Esophagus muscularis mucosa (tissue), 4 donors: ENCODE measurements around the gene RAB5A. TPM values are rescaled to one million over a fixed set of nuclear protein-coding genes. Genes with fewer than 3 reads are reported as not detected.

Source experiments
- DNase-seq: peaks from one replicate; pipeline ENCODE4 v3.0.0-alpha.2; 2017; ENCODE audit errors: extremely low spot score
- H3K27ac ChIP-seq, 4 donors: fragments of 200-600 bp; sonication (generic); replicated peaks in 1 of 4; 1 replicate in 3 of 4; 2 replicates in 1 of 4; pipeline ENCODE4 v1.5.1; 2016 to 2019; ENCODE audit warnings: mild to moderate bottlenecking in 1 of 4
- H3K27me3 ChIP-seq, 4 donors: fragments of 200-600 bp; sonication (generic); one replicate each; pipeline versions ENCODE4 v1.5.1 to v1.6.0; 2016 to 2019
- H3K36me3 ChIP-seq, 4 donors: fragments of 200-600 bp; sonication (generic); one replicate each; pipeline ENCODE4 v1.5.1; 2016 to 2019
- H3K4me1 ChIP-seq, 4 donors: fragments of 200-600 bp; sonication (generic); one replicate each; pipeline ENCODE4 v1.5.1; 2016 to 2019
- H3K4me3 ChIP-seq, 4 donors: fragments of 200-600 bp; sonication (generic); 1 replicate in 2 of 4; 2 replicates in 2 of 4; pipeline ENCODE4 v1.5.1; 2016 to 2019; ENCODE audit warnings: mild to moderate bottlenecking in 4 of 4, moderate library complexity in 1 of 4
- H3K9me3 ChIP-seq, 4 donors: fragments of 200-600 bp; sonication (generic); 1 replicate in 3 of 4; 2 replicates in 1 of 4; pipeline ENCODE4 v1.5.1; 2016 to 2019
- EP300 ChIP-seq: sonication (generic); formaldehyde crosslinking; IDR thresholded peaks from one replicate; pipeline ENCODE4 v1.6.1; 2017; ENCODE audit warnings: antibody characterized with exemption
- POLR2A ChIP-seq: fragments of 450-650 bp; IDR thresholded peaks from one replicate; pipeline ENCODE4 v1.6.1; 2017; ENCODE audit warnings: antibody characterized with exemption, moderate library complexity, mild to moderate bottlenecking, low read depth
- POLR2AphosphoS5 ChIP-seq, 2 donors: sonication (generic); formaldehyde crosslinking; IDR thresholded peaks; one replicate each; pipeline ENCODE4 v1.6.1; 2017; ENCODE audit warnings: antibody characterized with exemption in 2 of 2
- WGBS: methylation state at CpG from one replicate; pipeline ENCODE4 v1.1.5; 2018; 5-methylcytosine and 5-hydroxymethylcytosine counted together
- intact Hi-C: fragments of 100-400 bp; cut with DNase I; formaldehyde crosslinking; loops from one replicate; pipeline ENCODE4 v1.15.1; 2023
- total RNA-seq, 4 donors: library from RNA; depleted of rRNA; stranded (reverse); fragments of >200 nt; gene quantifications; one replicate each; pipeline versions ENCODE4 v1.1.0 to v1.2.1, GENCODE V29; 2016
- TF ChIP-seq, protein P1 (sequence below), 3 experiments: fragments of 200-600 bp in 2 of 3; fragments of 450-650 bp in 1 of 3; sonication (generic) in 2 of 3; IDR thresholded peaks; one replicate each; pipeline ENCODE4 v1.5.1; 2017 to 2019; ENCODE audit warnings: antibody characterized with exemption in 3 of 3, mild to moderate bottlenecking in 2 of 3, moderate library complexity in 1 of 3

RAB5A gene
- total RNA-seq, 4 donors from 2014 or later, result 74.8 to 92.1 (median 76.4) TPM

- intact Hi-C loops, result no loop called here
- Histone ChIP-seq H3K36me3 (no peaks in the 10 kb centered on the region), H3K4me3 (no peak within 1 kb of the TSS), H3K4me1 (no peaks in the 10 kb centered on the region), H3K27me3 (peaks cover 0 to 10% (median 0%) of the 10 kb centered on the region in 4 donors), H3K9me3 (no peaks in the 10 kb centered on the region), H3K27ac (no peak within 1 kb of the TSS)
- DNase-seq, result no peak
- 50% methylated on average over 5 of the region's 5 CpGs for WGBS
- TF ChIP-seq POLR2AphosphoS5 (IDR thresholded peaks at IDR 0.05), result no peak
These were observed 12.8 kb upstream of the RAB5A start, which contains the start of gene EFHB for GRCh38 chr3:19934098-19934566. Gene EFHB, minus strand, starts transcription at chr3:19934217. Its CDS starts 199 bp downstream, at chr3:19934018.

DNA sequence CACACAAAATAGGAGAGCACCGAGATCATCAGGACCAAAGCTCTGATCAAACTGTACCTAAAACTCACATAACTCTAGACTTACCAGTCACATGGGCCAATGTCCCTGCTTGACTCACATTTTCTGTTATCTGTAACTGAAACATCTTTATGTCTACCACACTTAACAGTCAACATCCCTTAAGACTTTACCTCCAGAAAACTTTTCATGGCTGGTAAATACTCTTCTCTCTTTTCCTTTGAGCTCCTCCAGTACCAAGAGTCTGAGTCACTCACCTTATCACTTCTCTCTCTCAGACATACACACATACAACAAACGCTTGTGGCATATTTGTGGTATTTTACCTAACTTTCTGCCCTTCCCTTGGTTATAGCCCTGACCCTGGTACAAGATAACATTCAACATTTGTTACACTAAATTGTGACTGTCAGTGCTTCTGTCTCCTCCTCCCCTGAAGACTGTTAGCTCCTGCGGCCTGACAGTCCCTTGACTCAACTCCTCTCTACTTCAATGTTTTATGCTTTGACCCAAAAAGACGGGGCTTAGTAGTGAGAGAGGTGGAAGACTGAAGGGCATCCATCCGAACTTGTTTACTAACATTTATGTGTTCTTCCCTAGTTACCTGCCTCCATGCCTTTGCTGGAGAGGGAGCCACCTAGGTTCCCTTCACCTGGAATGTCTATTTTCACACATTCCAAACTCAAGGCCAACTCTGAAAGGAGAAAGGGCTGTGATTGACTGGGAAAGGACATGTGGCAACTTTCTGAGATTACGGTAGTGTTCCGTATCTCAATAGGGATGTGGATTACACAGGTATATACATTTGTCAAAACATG is 9.2 kb upstream of the RAB5A start:
- H3K27ac ChIP-seq, result no peak overlapping the region

GRCh38 chr3:19938295-19938627 is 8.6 kb upstream of the RAB5A start:
- Histone ChIP-seq H3K4me1 (no peaks in the 10 kb centered on the region), H3K9me3 (no peaks in the 10 kb centered on the region), H3K4me3 (no peak overlapping the region), H3K27ac (no peak overlapping the region), H3K27me3 (peaks cover 0 to 8% (median 0%) of the 10 kb centered on the region in 4 donors), H3K36me3 (no peaks in the 10 kb centered on the region)
- DNase-seq, result no peak
- intact Hi-C loops, result no loop called here
- WGBS, result 77% methylated on average over 1 of the region's 1 CpG
- TF ChIP-seq EP300 (no peak), POLR2A (no peak), POLR2AphosphoS5 (IDR thresholded peaks at IDR 0.05) (no peak)
- TF ChIP-seq, protein P1, sequence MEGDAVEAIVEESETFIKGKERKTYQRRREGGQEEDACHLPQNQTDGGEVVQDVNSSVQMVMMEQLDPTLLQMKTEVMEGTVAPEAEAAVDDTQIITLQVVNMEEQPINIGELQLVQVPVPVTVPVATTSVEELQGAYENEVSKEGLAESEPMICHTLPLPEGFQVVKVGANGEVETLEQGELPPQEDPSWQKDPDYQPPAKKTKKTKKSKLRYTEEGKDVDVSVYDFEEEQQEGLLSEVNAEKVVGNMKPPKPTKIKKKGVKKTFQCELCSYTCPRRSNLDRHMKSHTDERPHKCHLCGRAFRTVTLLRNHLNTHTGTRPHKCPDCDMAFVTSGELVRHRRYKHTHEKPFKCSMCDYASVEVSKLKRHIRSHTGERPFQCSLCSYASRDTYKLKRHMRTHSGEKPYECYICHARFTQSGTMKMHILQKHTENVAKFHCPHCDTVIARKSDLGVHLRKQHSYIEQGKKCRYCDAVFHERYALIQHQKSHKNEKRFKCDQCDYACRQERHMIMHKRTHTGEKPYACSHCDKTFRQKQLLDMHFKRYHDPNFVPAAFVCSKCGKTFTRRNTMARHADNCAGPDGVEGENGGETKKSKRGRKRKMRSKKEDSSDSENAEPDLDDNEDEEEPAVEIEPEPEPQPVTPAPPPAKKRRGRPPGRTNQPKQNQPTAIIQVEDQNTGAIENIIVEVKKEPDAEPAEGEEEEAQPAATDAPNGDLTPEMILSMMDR (IDR thresholded peaks at IDR 0.05), result no peak

More for the DNA sequence above, 9.2 kb upstream of the RAB5A start:
- no peaks in the 10 kb centered on the region for H3K9me3 ChIP-seq
- H3K4me3 ChIP-seq, result no peak overlapping the region
- intact Hi-C loops, result no loop called here
- 86% methylated on average over 7 of the region's 7 CpGs for WGBS
- DNase-seq, result no peak
- no peaks in the 10 kb centered on the region for H3K4me1 ChIP-seq
- H3K27me3 ChIP-seq, result peaks cover 0 to 10% (median 0%) of the 10 kb centered on the region in 4 donors
- H3K36me3 ChIP-seq, result no peaks in the 10 kb centered on the region
- TF ChIP-seq, protein P1 (IDR thresholded peaks at IDR 0.05), result no peak
- TF ChIP-seq POLR2AphosphoS5 (IDR thresholded peaks at IDR 0.05) (no peak), POLR2A (no peak), EP300 (no peak)

DNA sequence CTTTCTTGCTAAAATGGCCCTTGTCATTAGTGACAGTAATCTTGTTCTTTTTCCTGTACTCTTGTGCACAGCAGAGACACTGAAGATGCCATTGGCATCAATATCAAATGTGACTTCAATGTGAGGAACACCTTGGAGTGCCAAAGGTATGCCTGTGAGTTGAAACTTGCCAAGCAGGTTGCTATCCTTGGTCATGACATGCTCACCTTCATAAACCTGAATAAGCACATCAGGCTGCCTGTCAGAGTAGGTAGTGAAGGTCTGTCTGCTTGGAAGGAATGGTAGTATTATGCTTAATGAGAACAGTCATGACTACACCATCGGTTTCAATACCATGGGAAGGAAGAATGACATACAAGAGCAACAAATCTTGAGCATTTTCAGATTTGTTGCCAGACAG is 6.3 kb upstream of the RAB5A start:
- no peak overlapping the region for H3K4me3 ChIP-seq
- H3K36me3 ChIP-seq, result no peaks in the 10 kb centered on the region
- no peaks in the 10 kb centered on the region for H3K27me3 ChIP-seq
- DNase-seq, result no peak
- peaks cover 0 to 2% (median 0%) of the 10 kb centered on the region in 4 donors for H3K4me1 ChIP-seq
- no peak overlapping the region for H3K27ac ChIP-seq
- TF ChIP-seq POLR2A (no peak), EP300 (no peak), POLR2AphosphoS5 (IDR thresholded peaks at IDR 0.05) (no peak)
- TF ChIP-seq, protein P1 (IDR thresholded peaks at IDR 0.05), result no peak
- no peaks in the 10 kb centered on the region for H3K9me3 ChIP-seq
- 75% methylated on average over 1 of the region's 1 CpG for WGBS
- intact Hi-C loops, result loop anchor here (5.0 kb wide), 1 partner anchor 48 kb away; no protein-coding TSS in a partner anchor

DNA sequence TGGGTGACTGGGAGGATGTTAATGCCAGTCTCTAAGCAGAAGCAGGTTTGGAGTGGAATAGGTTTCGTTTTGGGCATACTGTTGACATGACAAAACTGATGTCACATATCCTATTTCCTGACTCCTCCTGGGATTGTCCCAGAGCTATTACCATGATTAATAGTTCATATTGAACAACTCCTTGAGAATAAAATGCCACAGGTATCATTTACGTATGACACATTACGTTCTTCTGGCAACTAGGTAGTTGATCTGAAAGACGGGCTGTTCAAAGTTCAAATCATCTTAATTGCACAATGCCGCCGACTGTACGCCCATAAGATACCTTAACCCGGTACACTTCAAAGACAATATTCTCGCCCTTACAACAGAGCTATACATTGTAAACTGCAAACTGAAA is 1.4 kb upstream of the RAB5A start:
- Histone ChIP-seq H3K9me3 (no peaks in the 10 kb centered on the region), H3K36me3 (no peaks in the 10 kb centered on the region), H3K4me1 (peaks cover 20 to 35% (median 33%) of the 10 kb centered on the region in 4 donors), H3K4me3 (peak overlapping the region in 1 of 4 donors; percentile 97), H3K27me3 (no peaks in the 10 kb centered on the region), H3K27ac (no peak overlapping the region)
- TF ChIP-seq, protein P1 (IDR thresholded peaks at IDR 0.05), result no peak
- TF ChIP-seq EP300 (no peak), POLR2A (no peak), POLR2AphosphoS5 (IDR thresholded peaks at IDR 0.05) (no peak)
- WGBS, result 95% methylated on average over 9 of the region's 9 CpGs
- intact Hi-C loops, result no loop called here
- DNase-seq, result no peak
